Thyroid gland (tissue), 4 donors: ENCODE measurements around the gene TXN2. TPM values are rescaled to one million over a fixed set of nuclear protein-coding genes. Genes with fewer than 3 reads are reported as not detected.
"Not testable (repeated sequence)": the region's sequence is repeated elsewhere in the genome, so short reads cannot be mapped to it uniquely, and the experiment has no call there.

ENCODE experiments used
- DNase-seq, 2 donors: peaks; one replicate each; pipeline ENCODE4 v3.0.0-alpha.2; 2019
- H3K27ac ChIP-seq, 3 donors: fragments of 200-600 bp; sonication (generic); 1 replicate in 2 of 3; 2 replicates in 1 of 3; pipeline ENCODE4 v1.5.1; 2016 to 2019; ENCODE audit warnings: mild to moderate bottlenecking in 1 of 3, moderate library complexity in 1 of 3
- H3K27me3 ChIP-seq: fragments of 200-600 bp; sonication (generic); one replicate; pipeline ENCODE4 v1.5.1; 2019
- H3K36me3 ChIP-seq, 2 donors: fragments of 200-600 bp; sonication (generic); one replicate each; pipeline ENCODE4 v1.5.1; 2016 to 2019
- H3K4me1 ChIP-seq, 2 donors: fragments of 200-600 bp; sonication (generic); one replicate each; pipeline ENCODE4 v1.5.1; 2017 to 2019
- H3K4me3 ChIP-seq, 3 donors: fragments of 200-600 bp; sonication (generic); replicated peaks in 1 of 3; 1 replicate in 2 of 3; 2 replicates in 1 of 3; pipeline ENCODE4 v1.5.1; 2016; ENCODE audit warnings: mild to moderate bottlenecking in 1 of 3
- H3K9me3 ChIP-seq: fragments of 200-600 bp; sonication (generic); one replicate; pipeline ENCODE4 v1.5.1; 2017
- CTCF ChIP-seq, 6 experiments: fragments of 200-600 bp in 3 of 6; fragments of 450-650 bp in 3 of 6; sonication (generic) in 3 of 6; IDR thresholded peaks; one replicate each; pipeline ENCODE4 v1.5.1; 2016 to 2019; ENCODE audit warnings: antibody characterized with exemption in 6 of 6, mild to moderate bottlenecking in 2 of 6, inconsistent platforms in 1 of 6, moderate library complexity in 1 of 6
- POLR2A ChIP-seq, 2 donors: fragments of 450-650 bp; IDR thresholded peaks; one replicate each; pipeline ENCODE4 v1.6.1; 2017; ENCODE audit warnings: antibody characterized with exemption in 2 of 2, mild to moderate bottlenecking in 2 of 2, moderate library complexity in 1 of 2
- WGBS, 2 donors: methylation state at CpG; one replicate each; pipeline ENCODE4 v1.1.5; 2017; 5-methylcytosine and 5-hydroxymethylcytosine counted together
- intact Hi-C: fragments of 100-400 bp; cut with DNase I; formaldehyde crosslinking; loops from one replicate; pipeline ENCODE4 v1.15.1; 2023
- total RNA-seq, 4 donors: library from RNA; depleted of rRNA; stranded (reverse); fragments of >200 nt; gene quantifications; one replicate each; pipeline ENCODE4 v1.2.3, GENCODE V29; 2016

The TXN2 gene
- total RNA-seq, 4 donors from 2014 or later, result 56.7 to 115 (median 75.6) TPM

DNA sequence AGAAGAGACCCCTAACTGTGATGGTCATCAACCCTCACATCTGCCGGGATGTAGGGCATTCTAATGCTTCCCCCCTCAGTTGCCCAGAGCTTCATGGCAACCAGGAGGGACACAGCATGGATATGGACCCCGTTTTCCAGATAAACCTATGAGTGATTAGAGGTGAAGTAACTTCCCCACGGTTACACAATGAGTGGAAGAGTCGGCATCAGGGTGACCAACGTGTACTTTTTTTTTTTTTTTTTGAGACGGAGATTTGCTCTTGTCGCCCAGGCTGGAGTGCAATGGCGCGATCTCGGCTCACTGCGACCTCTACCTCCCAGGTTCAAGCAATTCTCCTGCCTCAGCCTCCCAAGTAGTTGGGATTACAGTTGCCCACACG, 25.0 kb downstream of the TXN2 start:
- intact Hi-C loops, result no loop called here
- no peaks in the 10 kb centered on the region for H3K27me3 ChIP-seq
- peaks cover 35 to 64% of the 10 kb centered on the region in 2 donors for H3K4me1 ChIP-seq
- H3K9me3 ChIP-seq, result no peaks in the 10 kb centered on the region
- peak overlapping the region; percentile 97 to 99 (median 98) for H3K27ac ChIP-seq
- DNase-seq, result no peak
- no peak overlapping the region for H3K4me3 ChIP-seq
- 82 to 84% methylated on average over 12 of the region's 12 CpGs for WGBS, 2 donors
- H3K36me3 ChIP-seq, result no peaks in the 10 kb centered on the region
- TF ChIP-seq POLR2A (IDR thresholded peaks at IDR 0.05) (no peak), CTCF (IDR thresholded peaks at IDR 0.05) (no peak)

DNA sequence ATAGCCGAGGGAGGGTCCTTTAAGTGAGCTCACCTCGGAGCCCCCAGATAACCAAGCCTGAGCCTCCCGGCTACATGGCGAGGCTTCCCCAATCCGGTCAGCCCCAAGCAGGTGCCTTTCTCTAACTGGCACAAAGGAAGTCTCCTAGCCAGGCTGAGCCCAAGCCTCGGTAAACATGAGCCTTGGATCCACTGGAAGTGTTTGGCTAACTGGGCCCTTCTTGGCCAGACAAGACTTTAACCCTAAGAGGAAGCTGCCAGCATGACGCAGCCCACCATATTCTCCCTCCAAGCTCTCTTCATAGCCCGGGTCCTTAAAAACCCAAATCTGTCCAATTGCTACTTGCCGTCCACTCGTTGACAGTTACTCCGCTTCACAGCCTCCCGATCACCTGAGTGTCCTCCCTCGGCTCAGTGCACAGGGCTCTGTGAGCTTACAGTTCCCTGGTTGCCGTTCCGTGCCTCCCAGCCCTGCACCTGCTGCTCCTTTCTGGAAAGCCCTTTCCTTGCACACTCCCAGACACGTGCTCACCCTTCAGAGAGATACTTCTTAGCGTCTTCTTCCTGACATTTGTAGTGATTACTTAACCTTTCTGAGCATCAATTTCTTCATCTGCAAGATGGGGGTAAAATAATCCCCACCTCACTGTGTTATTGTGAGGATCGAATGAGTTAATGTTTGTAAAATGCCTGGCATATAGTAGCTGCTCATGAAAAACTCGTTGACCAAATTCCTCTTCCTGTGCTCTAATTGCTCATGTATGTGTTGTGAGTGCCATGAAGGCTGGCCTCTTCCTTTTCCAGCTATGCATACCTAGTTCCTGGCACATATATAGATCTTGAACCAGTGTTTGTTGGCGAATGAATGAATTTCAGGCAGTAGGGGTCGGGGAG, 25.6 kb downstream of the TXN2 start:
- 39 to 47% methylated on average over 18 to 20 of the region's 21 CpGs for WGBS, 2 donors
- Histone ChIP-seq H3K27me3 (no peaks in the 10 kb centered on the region), H3K9me3 (no peaks in the 10 kb centered on the region), H3K4me3 (peak overlapping the region in 1 of 3 donors; percentile 27), H3K36me3 (no peaks in the 10 kb centered on the region), H3K4me1 (peaks cover 36 to 64% of the 10 kb centered on the region in 2 donors), H3K27ac (peak overlapping the region; percentile 97 to 99 (median 98))
- peak; percentile 91 to 95 for DNase-seq
- intact Hi-C loops, result no loop called here
- TF ChIP-seq CTCF (IDR thresholded peaks at IDR 0.05), result no peak
- peak in 1 of 2 donors; percentile 39 for TF ChIP-seq POLR2A (IDR thresholded peaks at IDR 0.05)

DNA sequence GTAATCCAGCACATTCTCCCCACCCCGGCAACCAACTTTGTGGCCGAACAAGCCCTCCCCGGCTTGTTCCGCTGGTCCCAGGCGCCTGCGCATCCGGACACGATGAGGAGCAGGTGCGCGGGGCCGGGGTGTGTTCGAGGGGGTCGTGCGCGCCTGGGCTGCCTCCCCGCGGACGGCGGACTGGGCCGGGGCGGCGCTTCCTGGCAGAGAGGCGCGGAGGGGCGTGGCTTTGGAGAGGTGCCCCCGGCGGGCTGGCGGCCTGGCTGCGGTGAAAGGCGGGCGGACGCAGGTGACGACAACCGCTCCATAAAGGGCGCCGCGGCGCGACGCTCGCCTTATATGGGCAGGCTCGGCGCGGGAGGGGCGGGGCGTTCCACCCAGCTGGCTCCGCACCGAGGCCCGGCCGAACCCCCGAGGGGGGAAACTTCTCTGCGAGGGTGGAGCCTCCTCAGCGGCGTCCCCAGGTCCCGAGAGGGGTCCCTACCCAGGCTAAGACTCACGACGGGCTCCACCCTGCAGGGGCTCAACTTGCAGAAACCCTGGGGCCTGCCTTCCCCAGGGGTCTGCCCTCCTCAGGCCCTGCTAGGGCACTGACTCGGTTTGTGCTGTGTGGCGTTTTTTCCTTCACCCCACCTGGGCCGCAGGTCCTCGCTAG, 26.4 kb downstream of the TXN2 start:
- WGBS, 2 donors, result 6 to 22% methylated on average over 5 to 26 of the region's 61 CpGs
- intact Hi-C loops, result no loop called here

DNA sequence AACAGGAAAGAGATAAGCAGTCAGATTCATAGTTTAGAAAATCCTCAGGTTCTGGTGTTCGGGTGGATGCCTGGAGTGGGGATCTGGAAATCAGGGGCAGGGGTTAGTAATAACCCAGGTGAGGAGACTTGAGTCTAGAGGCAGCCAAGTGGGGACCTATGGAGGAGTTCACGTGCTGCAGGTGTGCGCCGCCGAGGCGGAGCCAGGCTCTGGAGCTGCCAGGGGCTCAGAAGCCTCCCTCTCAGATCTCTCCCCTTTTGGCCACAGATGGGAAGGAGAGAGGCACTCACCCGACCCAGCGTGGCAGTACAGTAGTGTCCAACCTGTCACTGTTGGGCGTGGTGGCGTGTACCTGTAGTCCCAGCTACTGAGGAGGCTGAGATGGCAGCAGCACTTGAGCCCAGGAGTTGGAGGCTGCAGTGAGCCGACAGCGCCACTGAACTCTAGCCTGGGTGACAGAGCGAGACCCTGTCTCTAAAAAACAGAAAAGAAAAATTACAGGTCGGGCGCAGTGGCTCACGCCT, 27.5 kb downstream of the TXN2 start:
- WGBS, 2 donors, result 96 to 97% methylated on average over 16 of the region's 16 CpGs
- Histone ChIP-seq H3K4me3 (no peak overlapping the region), H3K4me1 (peaks cover 36 to 61% of the 10 kb centered on the region in 2 donors), H3K9me3 (no peaks in the 10 kb centered on the region), H3K36me3 (no peaks in the 10 kb centered on the region), H3K27ac (peak overlapping the region in 2 of 3 donors; percentile 97 to 99), H3K27me3 (no peaks in the 10 kb centered on the region)
- TF ChIP-seq CTCF (IDR thresholded peaks at IDR 0.05) (no peak), POLR2A (IDR thresholded peaks at IDR 0.05) (no peak)
- no peak for DNase-seq
- intact Hi-C loops, result no loop called here

More for the DNA sequence above, 26.4 kb downstream of the TXN2 start:
- Histone ChIP-seq H3K27me3 (no peaks in the 10 kb centered on the region), H3K4me3 (peak overlapping the region in 1 of 3 donors; percentile 27), H3K9me3 (no peaks in the 10 kb centered on the region), H3K4me1 (peaks cover 36 to 63% of the 10 kb centered on the region in 2 donors), H3K36me3 (no peaks in the 10 kb centered on the region), H3K27ac (peak overlapping the region; percentile 97 to 99 (median 98))
- DNase-seq, result peak; percentile 87 to 91
- TF ChIP-seq POLR2A (IDR thresholded peaks at IDR 0.05) (peak; percentile 70 to 86), CTCF (IDR thresholded peaks at IDR 0.05) (no peak)

- intact Hi-C loops, H3K36me3 ChIP-seq, DNase-seq, H3K27me3 ChIP-seq, H3K4me3 ChIP-seq, H3K9me3 ChIP-seq: not testable (repeated sequence)
- WGBS, 2 donors, result 75 to 82% methylated on average over 5 of the region's 5 CpGs
- H3K4me1 ChIP-seq, result peaks cover 33 to 53% of the 10 kb centered on the region in 2 donors
- H3K27ac ChIP-seq, result peak overlapping the region; percentile 63 to 99 (median 97)
Observed at GRCh38 chr22:36452978-36453607, 28.3 kb downstream of the TXN2 start.
